B cell (primary cell): ENCODE data around the gene CACNB2. TPM values are rescaled to one million over a fixed set of nuclear protein-coding genes. Genes with fewer than 3 reads are reported as not detected.

Experiments used
- ATAC-seq: fragments of 200-7000 bp; cut with Tn5 transposase; one replicate; pipeline ENCODE4 v1.10.0; 2021; ENCODE audit warnings: low read depth, mild to moderate bottlenecking, moderate number of reproducible peaks, moderate library complexity
- CTCF ChIA-PET: fragments of 350-600 bp; sonication (Branson Sonifier 250); formaldehyde crosslinking; loops from one replicate; lab custom pipeline; 2021; ENCODE audit warnings: antibody characterized with exemption, inconsistent platforms; lab: Charles Lee
- POLR2A ChIA-PET: fragments of 350-600 bp; sonication (Branson Sonifier 250); formaldehyde crosslinking; loops from one replicate; lab custom pipeline; 2021; ENCODE audit warnings: antibody characterized with exemption; lab: Charles Lee
- DNase-seq: peaks from one replicate; pipeline ENCODE4 v3.0.0; 2013
- H2AFZ ChIP-seq: 2 replicates; pipeline ENCODE4 v1.6.1; 2012; ENCODE audit warnings: mild to moderate bottlenecking, low read depth, low read length; ENCODE audit not compliant: insufficient read depth, poor library complexity, severe bottlenecking
- H3K27ac ChIP-seq, 2 donors: 1 replicate in 1 of 2; 2 replicates in 1 of 2; pipeline ENCODE4 v1.5.1; 2012 to 2013; ENCODE audit warnings: low read length in 2 of 2, mild to moderate bottlenecking in 2 of 2, moderate library complexity in 1 of 2
- H3K27me3 ChIP-seq, 4 experiments: fragments of 200-600 bp in 1 of 4; sonication (generic) in 1 of 4; replicated peaks in 1 of 4; 1 replicate in 2 of 4; 2 replicates in 2 of 4; pipeline versions ENCODE4 v1.6.1 to v1.7.0; 2013 to 2016; ENCODE audit warnings: low read length in 3 of 4, mild to moderate bottlenecking in 2 of 4, mixed read lengths in 1 of 4, moderate library complexity in 1 of 4; ENCODE audit not compliant: insufficient read depth in 4 of 4, control insufficient read depth in 3 of 4; ENCODE audit errors: control extremely low read depth in 1 of 4
- H3K36me3 ChIP-seq, 2 experiments: replicated peaks in 1 of 2; 1 replicate in 1 of 2; 2 replicates in 1 of 2; pipeline versions ENCODE4 v1.6.1 to v1.7.1; 2013; ENCODE audit warnings: low read length in 1 of 2; ENCODE audit not compliant: insufficient read depth in 2 of 2, control insufficient read depth in 1 of 2; ENCODE audit errors: control extremely low read depth in 1 of 2, extremely low read depth in 1 of 2
- H3K4me1 ChIP-seq, 2 donors: fragments of 200-600 bp in 1 of 2; sonication (generic) in 1 of 2; 1 replicate in 1 of 2; 2 replicates in 1 of 2; pipeline versions ENCODE4 v1.5.1 to v1.6.1; 2013 to 2017; ENCODE audit warnings: low read length in 2 of 2; ENCODE audit not compliant: control insufficient read depth in 2 of 2, insufficient read depth in 2 of 2
- H3K4me2 ChIP-seq: replicated peaks from 2 replicates; pipeline ENCODE3; 2012; ENCODE audit warnings: mild to moderate bottlenecking, low read depth, low read length; ENCODE audit not compliant: poor library complexity, severe bottlenecking
- H3K4me3 ChIP-seq, 5 experiments: fragments of 200-600 bp in 1 of 5; sonication (generic) in 1 of 5; 1 replicate in 3 of 5; 2 replicates in 2 of 5; pipeline versions ENCODE4 v1.5.1 to v1.7.0; 2011 to 2016; ENCODE audit warnings: low read length in 4 of 5, mild to moderate bottlenecking in 4 of 5, low read depth in 2 of 5, control low read depth in 1 of 5, moderate library complexity in 1 of 5; ENCODE audit not compliant: insufficient read depth in 1 of 5; ENCODE audit errors: control extremely low read depth in 1 of 5, extremely low read depth in 1 of 5
- H3K79me2 ChIP-seq: fragments of 200-600 bp; sonication (generic); one replicate; pipeline ENCODE4 v1.6.0; 2016; ENCODE audit warnings: low read length; ENCODE audit not compliant: control insufficient read depth, insufficient read depth
- H3K9ac ChIP-seq: fragments of 200-600 bp; sonication (generic); 2 replicates; pipeline ENCODE4 v1.6.1; 2017; ENCODE audit warnings: mild to moderate bottlenecking, low read length, moderate library complexity
- H3K9me3 ChIP-seq, 3 donors: one replicate each; pipeline versions ENCODE4 v1.6.1 to v1.7.1; 2013; ENCODE audit warnings: low read length in 2 of 3; ENCODE audit not compliant: control insufficient read depth in 2 of 3, insufficient read depth in 1 of 3; ENCODE audit errors: control extremely low read depth in 1 of 3
- H4K20me1 ChIP-seq: 2 replicates; pipeline ENCODE4 v1.6.0; 2012; ENCODE audit warnings: mild to moderate bottlenecking, low read length; ENCODE audit not compliant: insufficient read depth, control insufficient read depth, poor library complexity, severe bottlenecking
- H3K27ac Mint-ChIP-seq: one replicate; pipeline ENCODE4 v1.8.0; 2021; ENCODE audit warnings: mixed read lengths
- H3K27me3 Mint-ChIP-seq: one replicate; pipeline ENCODE4 v1.8.0; 2021; ENCODE audit warnings: mixed read lengths
- H3K4me1 Mint-ChIP-seq: one replicate; pipeline ENCODE4 v1.8.0; 2021; ENCODE audit warnings: mixed read lengths
- H3K4me3 Mint-ChIP-seq: one replicate; pipeline ENCODE4 v1.8.0; 2021; ENCODE audit warnings: mixed read lengths
- H3K9me3 Mint-ChIP-seq: one replicate; pipeline ENCODE4 v1.8.0; 2022; ENCODE audit warnings: mixed read lengths; ENCODE audit not compliant: insufficient read depth
- EZH2 ChIP-seq: IDR thresholded peaks from 2 replicates; pipeline ENCODE4 v1.6.1; 2012; ENCODE audit warnings: borderline replicate concordance, low read depth, mild to moderate bottlenecking, moderate library complexity, low read length; ENCODE audit not compliant: insufficient read depth, poor library complexity, severe bottlenecking
- WGBS: methylation state at CpG from one replicate; pipeline ENCODE4 v1.1.5; 2013; ENCODE audit warnings: missing lambda C conversion rate; ENCODE audit not compliant: insufficient coverage; 5-methylcytosine and 5-hydroxymethylcytosine counted together
- intact Hi-C: fragments of 100-400 bp; cut with micrococcal nuclease; formaldehyde crosslinking; loops from one replicate; pipeline ENCODE4 v1.10.0; 2022
- polyA plus RNA-seq: library from polyadenylated mRNA; depleted of rRNA; stranded (reverse); fragments of >200 nt; gene quantifications from 2 replicates; pipeline ENCODE4 v1.2.3, GENCODE V29; 2012
- total RNA-seq, 2 donors: library from RNA; stranded (reverse); fragments of 120-200 nt in 1 of 2; gene quantifications; 1 replicate in 1 of 2; 2 replicates in 1 of 2; pipeline versions ENCODE4 v1.2.3 to v1.2.4, GENCODE V29; 2013 to 2022
- TF ChIP-seq, protein P1 (sequence below): fragments of 200-600 bp; IDR thresholded peaks from one replicate; pipeline ENCODE4 v1.8.0; 2022; ENCODE audit warnings: antibody characterized with exemption, mild to moderate bottlenecking

Gene CACNB2
- total and polyA plus RNA-seq, 2 donors (not counting 1 experiment from before 2014, with no cell fraction given) = not detected

- Histone ChIP-seq H3K4me2 (no peak overlapping the region), H3K9ac (no peak overlapping the region), H3K9me3 (no peaks in the 10 kb centered on the region), H4K20me1 (no peaks in the 10 kb centered on the region), H3K79me2 (no peaks in the 10 kb centered on the region), H3K4me3 (no peak overlapping the region), H3K27ac (no peak overlapping the region), H3K36me3 (no peaks in the 10 kb centered on the region), H3K4me1 (no peaks in the 10 kb centered on the region), H3K27me3 (no peaks in the 10 kb centered on the region), H2AFZ (no peak overlapping the region)
- ChIA-PET CTCF (no interaction called here), POLR2A (no interaction called here)
- ATAC-seq (no peak), DNase-seq (no peak)
- Mint-ChIP-seq H3K27me3 (no peaks in the 10 kb centered on the region), H3K4me1 (no peaks in the 10 kb centered on the region), H3K4me3 (no peak overlapping the region), H3K27ac (no peak overlapping the region), H3K9me3 (no peaks in the 10 kb centered on the region)
- WGBS = 100% methylated on average over 1 of the region's 2 CpGs
- TF ChIP-seq, protein P1, sequence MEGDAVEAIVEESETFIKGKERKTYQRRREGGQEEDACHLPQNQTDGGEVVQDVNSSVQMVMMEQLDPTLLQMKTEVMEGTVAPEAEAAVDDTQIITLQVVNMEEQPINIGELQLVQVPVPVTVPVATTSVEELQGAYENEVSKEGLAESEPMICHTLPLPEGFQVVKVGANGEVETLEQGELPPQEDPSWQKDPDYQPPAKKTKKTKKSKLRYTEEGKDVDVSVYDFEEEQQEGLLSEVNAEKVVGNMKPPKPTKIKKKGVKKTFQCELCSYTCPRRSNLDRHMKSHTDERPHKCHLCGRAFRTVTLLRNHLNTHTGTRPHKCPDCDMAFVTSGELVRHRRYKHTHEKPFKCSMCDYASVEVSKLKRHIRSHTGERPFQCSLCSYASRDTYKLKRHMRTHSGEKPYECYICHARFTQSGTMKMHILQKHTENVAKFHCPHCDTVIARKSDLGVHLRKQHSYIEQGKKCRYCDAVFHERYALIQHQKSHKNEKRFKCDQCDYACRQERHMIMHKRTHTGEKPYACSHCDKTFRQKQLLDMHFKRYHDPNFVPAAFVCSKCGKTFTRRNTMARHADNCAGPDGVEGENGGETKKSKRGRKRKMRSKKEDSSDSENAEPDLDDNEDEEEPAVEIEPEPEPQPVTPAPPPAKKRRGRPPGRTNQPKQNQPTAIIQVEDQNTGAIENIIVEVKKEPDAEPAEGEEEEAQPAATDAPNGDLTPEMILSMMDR = no peak
- no peak for TF ChIP-seq EZH2
- intact Hi-C loops = no loop called here
Measured at GRCh38 chr10:18197706-18198105, 57.5 kb downstream of the CACNB2 start.

GRCh38 chr10:18201877-18202276, 61.7 kb downstream of the CACNB2 start:
- DNase-seq (no peak), ATAC-seq (no peak)
- H3K27me3 Mint-ChIP-seq = no peaks in the 10 kb centered on the region
- H3K36me3 ChIP-seq = no peaks in the 10 kb centered on the region
- no peaks in the 10 kb centered on the region for H4K20me1 ChIP-seq
- H3K4me3 Mint-ChIP-seq = no peak overlapping the region
- no peaks in the 10 kb centered on the region for H3K9me3 ChIP-seq
- intact Hi-C loops = no loop called here
- no peak overlapping the region for H3K27ac ChIP-seq
- H3K4me3 ChIP-seq = no peak overlapping the region
- no peaks in the 10 kb centered on the region for H3K9me3 Mint-ChIP-seq
- H3K4me2 ChIP-seq = no peak overlapping the region
- POLR2A ChIA-PET = no interaction called here
- no peak overlapping the region for H2AFZ ChIP-seq
- no peaks in the 10 kb centered on the region for H3K4me1 Mint-ChIP-seq
- no peak overlapping the region for H3K27ac Mint-ChIP-seq
- H3K79me2 ChIP-seq = no peaks in the 10 kb centered on the region
- no peak for TF ChIP-seq EZH2
- TF ChIP-seq, protein P1 = no peak
- H3K4me1 ChIP-seq = no peaks in the 10 kb centered on the region
- CTCF ChIA-PET = no interaction called here
- H3K9ac ChIP-seq = no peak overlapping the region
- H3K27me3 ChIP-seq = no peaks in the 10 kb centered on the region
